ENCODE measurements around the gene RNF182. TPM values are rescaled to one million over a fixed set of nuclear protein-coding genes. Genes with fewer than 3 reads are reported as not detected.

RNF182 gene
- total RNA-seq, 1 experiment from 2014 or later, result 3.7 TPM

GRCh38 chr6:14015964-14016363 is 91.2 kb downstream of the RNF182 start:
- no peak overlapping the region for H4K5ac ChIP-seq (ENCODE audit: insufficient read length, low read depth, low read length)
- Mint-ChIP-seq H3K27me3 (ENCODE audit: low read depth) (peaks cover 16% of the 10 kb centered on the region), H3K4me3 (no peak overlapping the region), H3K27ac (no peak overlapping the region), H3K9me3 (peaks cover 16 to 19% of the 10 kb centered on the region in 2 experiments), H3K4me1 (peaks cover 27 to 30% of the 10 kb centered on the region in 2 experiments), H3K36me3 (ENCODE audit: insufficient read depth in 1 of 3, low read depth in 3 of 3) (peaks cover 0 to 22% (median 6%) of the 10 kb centered on the region in 3 experiments; a peak in 6 of 7 replicates)
- no peak for DNase-seq
- no peak overlapping the region for H3T11ph ChIP-seq (ENCODE audit: low read length)
- H2AFZ ChIP-seq (ENCODE audit: low read length), result no peak overlapping the region
- H3K18ac ChIP-seq (ENCODE audit: insufficient read length, low read depth, low read length), result no peak overlapping the region
- H3K4me1 ChIP-seq (ENCODE audit: insufficient read depth, low read length), result no peaks in the 10 kb centered on the region; the same call in 1 of the 2 replicates
- H3K14ac ChIP-seq (ENCODE audit: insufficient read depth, low read length), result peak overlapping the region; percentile 17; the same call in 1 of the 2 replicates
- H3K27ac ChIP-seq (ENCODE audit: insufficient read length, low read depth, low read length), result no peak overlapping the region
- H4K91ac ChIP-seq (ENCODE audit: insufficient read length, low read depth, low read length), result no peak overlapping the region
- H2BK12ac ChIP-seq (ENCODE audit: insufficient read length, low read depth, low read length), result no peak overlapping the region
- H3K4ac ChIP-seq (ENCODE audit: low read depth, low read length), result no peak overlapping the region
- no peak overlapping the region for H2BK20ac ChIP-seq (ENCODE audit: low read depth, low read length, poor library complexity, severe bottlenecking)
- no peak overlapping the region for H2BK5ac ChIP-seq (ENCODE audit: insufficient read length, low read length)
- H4K8ac ChIP-seq (replicated peaks; ENCODE audit: insufficient read length, low read depth, low read length), result no peak overlapping the region
- H3K56ac ChIP-seq (ENCODE audit: insufficient read length, low read depth, low read length), result no peak overlapping the region
- WGBS (ENCODE audit: extremely low coverage, insufficient read length, low lambda C conversion rate), result no CpG with 5 or more reads among the region's 5 CpGs
- no peak for TF ChIP-seq CTCF (conservative IDR thresholded peaks at IDR 0.05)
- no peaks in the 10 kb centered on the region for H4K20me1 ChIP-seq (ENCODE audit: control insufficient read depth, insufficient read depth, insufficient read length)
- no peaks in the 10 kb centered on the region for H3K9me3 ChIP-seq (ENCODE audit: control insufficient read depth, low read depth, low read length)
- H3K23me2 ChIP-seq (ENCODE audit: insufficient read length, low read depth, low read length, poor library complexity, severe bottlenecking), result no peaks in the 10 kb centered on the region
- H3K79me1 ChIP-seq (ENCODE audit: insufficient read depth, low read depth, low read length, poor library complexity, severe bottlenecking), result no peaks in the 10 kb centered on the region
- no peak overlapping the region for H2BK120ac ChIP-seq (ENCODE audit: low read depth, low read length, poor library complexity, severe bottlenecking)
- no peaks in the 10 kb centered on the region for H3K27me3 ChIP-seq (ENCODE audit: insufficient read depth, low read length)
- no peak overlapping the region for H2AK5ac ChIP-seq (ENCODE audit: insufficient read length, low read length)
- H3K79me2 ChIP-seq (ENCODE audit: insufficient read depth, low read length), result no peaks in the 10 kb centered on the region
- no peak overlapping the region for H3K9ac ChIP-seq (ENCODE audit: extremely low read depth, insufficient read length, low read length)
- no peak overlapping the region for H3K23ac ChIP-seq (ENCODE audit: insufficient read length, low read depth, low read length)
- H2BK15ac ChIP-seq (ENCODE audit: low read depth, low read length), result no peak overlapping the region
- no peak overlapping the region for H3K4me2 ChIP-seq (ENCODE audit: insufficient read depth, insufficient read length, low read length)
